ENCODE results near the gene STK32A.
"Not testable (repeated sequence)": the region's sequence is repeated elsewhere in the genome, so short reads cannot be mapped to it uniquely, and the experiment has no call there.

The STK32A gene

GRCh38 chr5:147360816-147361215 lies 126.0 kb downstream of the STK32A start:
- Histone ChIP-seq H3K27ac (ENCODE audit: low read depth, low read length) (no peak overlapping the region), H3K27me3 (ENCODE audit: control insufficient read depth in 5 of 5, insufficient read depth in 4 of 5, low read length in 5 of 5) (no peaks in the 10 kb centered on the region), H3K4me3 (ENCODE audit: low read depth in 1 of 5, low read length in 5 of 5) (no peak overlapping the region), H3K36me3 (ENCODE audit: control insufficient read depth in 5 of 5, insufficient read depth in 5 of 5, low read length in 5 of 5) (no peaks in the 10 kb centered on the region), H3K9me3 (ENCODE audit: control insufficient read depth in 5 of 5, low read length in 5 of 5) (peaks cover 0 to 4% (median 0%) of the 10 kb centered on the region in 5 donors), H3K4me1 (ENCODE audit: control insufficient read depth in 5 of 5, insufficient read depth in 5 of 5, low read length in 5 of 5) (no peaks in the 10 kb centered on the region), H3K9ac (ENCODE audit: low read length in 5 of 5) (no peak overlapping the region)

- H3K4me1 ChIP-seq (ENCODE audit: control insufficient read depth in 5 of 5, insufficient read depth in 5 of 5, low read length in 5 of 5): peaks cover 0 to 5% (median 0%) of the 10 kb centered on the region in 5 donors
- no peaks in the 10 kb centered on the region for H3K36me3 ChIP-seq (ENCODE audit: control insufficient read depth in 5 of 5, insufficient read depth in 5 of 5, low read length in 5 of 5)
- H3K27ac ChIP-seq (ENCODE audit: low read depth, low read length): no peak overlapping the region
- H3K4me3 ChIP-seq (ENCODE audit: low read depth in 1 of 5, low read length in 5 of 5): no peak overlapping the region
- H3K9me3 ChIP-seq (ENCODE audit: control insufficient read depth in 5 of 5, low read length in 5 of 5): peaks cover 0 to 4% (median 0%) of the 10 kb centered on the region in 5 donors
- no peak overlapping the region for H3K9ac ChIP-seq (ENCODE audit: low read length in 5 of 5)
- no peaks in the 10 kb centered on the region for H3K27me3 ChIP-seq (ENCODE audit: control insufficient read depth in 5 of 5, insufficient read depth in 4 of 5, low read length in 5 of 5)
These were observed 126.8 kb downstream of the STK32A start for GRCh38 chr5:147361441-147362175.

- H3K4me3 ChIP-seq (ENCODE audit: low read depth in 1 of 5, low read length in 5 of 5); H3K9ac ChIP-seq (ENCODE audit: low read length in 5 of 5); H3K27ac ChIP-seq (ENCODE audit: low read depth, low read length); H3K36me3 ChIP-seq (ENCODE audit: control insufficient read depth in 5 of 5, insufficient read depth in 5 of 5, low read length in 5 of 5); H3K4me1 ChIP-seq (ENCODE audit: control insufficient read depth in 5 of 5, insufficient read depth in 5 of 5, low read length in 5 of 5); H3K9me3 ChIP-seq (ENCODE audit: control insufficient read depth in 5 of 5, low read length in 5 of 5); H3K27me3 ChIP-seq (ENCODE audit: control insufficient read depth in 5 of 5, insufficient read depth in 4 of 5, low read length in 5 of 5): not testable (repeated sequence)
These were observed 132.6 kb downstream of the STK32A start for GRCh38 chr5:147367381-147367780.

- Histone ChIP-seq H3K36me3 (ENCODE audit: control insufficient read depth in 5 of 5, insufficient read depth in 5 of 5, low read length in 5 of 5) (peaks cover 0 to 3% (median 0%) of the 10 kb centered on the region in 5 donors), H3K27ac (ENCODE audit: low read depth, low read length) (no peak overlapping the region), H3K9ac (ENCODE audit: low read length in 5 of 5) (no peak overlapping the region), H3K27me3 (ENCODE audit: control insufficient read depth in 5 of 5, insufficient read depth in 4 of 5, low read length in 5 of 5) (no peaks in the 10 kb centered on the region), H3K4me3 (ENCODE audit: low read depth in 1 of 5, low read length in 5 of 5) (no peak overlapping the region), H3K9me3 (ENCODE audit: control insufficient read depth in 5 of 5, low read length in 5 of 5) (no peaks in the 10 kb centered on the region), H3K4me1 (ENCODE audit: control insufficient read depth in 5 of 5, insufficient read depth in 5 of 5, low read length in 5 of 5) (peaks cover 0 to 5% (median 0%) of the 10 kb centered on the region in 5 donors)
These were observed 135.0 kb downstream of the STK32A start for GRCh38 chr5:147369742-147370374.

- peaks cover 0 to 3% (median 0%) of the 10 kb centered on the region in 5 donors for H3K36me3 ChIP-seq (ENCODE audit: control insufficient read depth in 5 of 5, insufficient read depth in 5 of 5, low read length in 5 of 5)
- no peak overlapping the region for H3K9ac ChIP-seq (ENCODE audit: low read length in 5 of 5)
- H3K27me3 ChIP-seq (ENCODE audit: control insufficient read depth in 5 of 5, insufficient read depth in 4 of 5, low read length in 5 of 5): no peaks in the 10 kb centered on the region
- no peak overlapping the region for H3K4me3 ChIP-seq (ENCODE audit: low read depth in 1 of 5, low read length in 5 of 5)
- H3K9me3 ChIP-seq (ENCODE audit: control insufficient read depth in 5 of 5, low read length in 5 of 5): no peaks in the 10 kb centered on the region
- no peak overlapping the region for H3K27ac ChIP-seq (ENCODE audit: low read depth, low read length)
- H3K4me1 ChIP-seq (ENCODE audit: control insufficient read depth in 5 of 5, insufficient read depth in 5 of 5, low read length in 5 of 5): peaks cover 0 to under 1% (median 0%) of the 10 kb centered on the region in 5 donors
These were observed 136.5 kb downstream of the STK32A start for GRCh38 chr5:147371290-147371689.

GRCh38 chr5:147372191-147372590 lies 137.4 kb downstream of the STK32A start:
- Histone ChIP-seq H3K9me3 (ENCODE audit: control insufficient read depth in 5 of 5, low read length in 5 of 5) (no peaks in the 10 kb centered on the region), H3K27me3 (ENCODE audit: control insufficient read depth in 5 of 5, insufficient read depth in 4 of 5, low read length in 5 of 5) (no peaks in the 10 kb centered on the region), H3K4me3 (ENCODE audit: low read depth in 1 of 5, low read length in 5 of 5) (no peak overlapping the region), H3K27ac (ENCODE audit: low read depth, low read length) (no peak overlapping the region), H3K4me1 (ENCODE audit: control insufficient read depth in 5 of 5, insufficient read depth in 5 of 5, low read length in 5 of 5) (no peaks in the 10 kb centered on the region), H3K9ac (ENCODE audit: low read length in 5 of 5) (no peak overlapping the region), H3K36me3 (ENCODE audit: control insufficient read depth in 5 of 5, insufficient read depth in 5 of 5, low read length in 5 of 5) (peaks cover 0 to 3% (median 0%) of the 10 kb centered on the region in 5 donors)

- Histone ChIP-seq H3K27me3 (ENCODE audit: control insufficient read depth in 5 of 5, insufficient read depth in 4 of 5, low read length in 5 of 5) (no peaks in the 10 kb centered on the region), H3K4me3 (ENCODE audit: low read depth in 1 of 5, low read length in 5 of 5) (no peak overlapping the region), H3K9ac (ENCODE audit: low read length in 5 of 5) (no peak overlapping the region), H3K9me3 (ENCODE audit: control insufficient read depth in 5 of 5, low read length in 5 of 5) (peaks cover 0 to 3% (median under 1%) of the 10 kb centered on the region in 5 donors), H3K4me1 (ENCODE audit: control insufficient read depth in 5 of 5, insufficient read depth in 5 of 5, low read length in 5 of 5) (no peaks in the 10 kb centered on the region), H3K27ac (ENCODE audit: low read depth, low read length) (no peak overlapping the region), H3K36me3 (ENCODE audit: control insufficient read depth in 5 of 5, insufficient read depth in 5 of 5, low read length in 5 of 5) (peaks cover 0 to 3% (median 0%) of the 10 kb centered on the region in 5 donors)
These were observed 138.5 kb downstream of the STK32A start for GRCh38 chr5:147373328-147373727.

- H3K4me3 ChIP-seq (ENCODE audit: low read depth in 1 of 5, low read length in 5 of 5): no peak overlapping the region
- H3K4me1 ChIP-seq (ENCODE audit: control insufficient read depth in 5 of 5, insufficient read depth in 5 of 5, low read length in 5 of 5): no peaks in the 10 kb centered on the region
- no peak overlapping the region for H3K27ac ChIP-seq (ENCODE audit: low read depth, low read length)
- H3K9me3 ChIP-seq (ENCODE audit: control insufficient read depth in 5 of 5, low read length in 5 of 5): peaks cover 0 to 5% (median 3%) of the 10 kb centered on the region in 5 donors
- peaks cover 0 to 3% (median 0%) of the 10 kb centered on the region in 5 donors for H3K36me3 ChIP-seq (ENCODE audit: control insufficient read depth in 5 of 5, insufficient read depth in 5 of 5, low read length in 5 of 5)
- H3K27me3 ChIP-seq (ENCODE audit: control insufficient read depth in 5 of 5, insufficient read depth in 4 of 5, low read length in 5 of 5): no peaks in the 10 kb centered on the region
- H3K9ac ChIP-seq (ENCODE audit: low read length in 5 of 5): no peak overlapping the region
These were observed 140.3 kb downstream of the STK32A start for GRCh38 chr5:147375151-147375550.

GRCh38 chr5:147377682-147378081 lies 142.9 kb downstream of the STK32A start:
- peaks cover 0 to 6% (median 0%) of the 10 kb centered on the region in 5 donors for H3K4me1 ChIP-seq (ENCODE audit: control insufficient read depth in 5 of 5, insufficient read depth in 5 of 5, low read length in 5 of 5)
- H3K9ac ChIP-seq (ENCODE audit: low read length in 5 of 5): no peak overlapping the region
- H3K9me3 ChIP-seq (ENCODE audit: control insufficient read depth in 5 of 5, low read length in 5 of 5): peaks cover 0 to 5% (median 3%) of the 10 kb centered on the region in 5 donors
- H3K36me3 ChIP-seq (ENCODE audit: control insufficient read depth in 5 of 5, insufficient read depth in 5 of 5, low read length in 5 of 5): peaks cover 0 to 3% (median 0%) of the 10 kb centered on the region in 5 donors
- no peak overlapping the region for H3K27ac ChIP-seq (ENCODE audit: low read depth, low read length)
- H3K27me3 ChIP-seq (ENCODE audit: control insufficient read depth in 5 of 5, insufficient read depth in 4 of 5, low read length in 5 of 5): no peaks in the 10 kb centered on the region
- H3K4me3 ChIP-seq (ENCODE audit: low read depth in 1 of 5, low read length in 5 of 5): no peak overlapping the region

- H3K27ac ChIP-seq (ENCODE audit: low read depth, low read length): no peak overlapping the region
- H3K36me3 ChIP-seq (ENCODE audit: control insufficient read depth in 5 of 5, insufficient read depth in 5 of 5, low read length in 5 of 5): no peaks in the 10 kb centered on the region
- no peaks in the 10 kb centered on the region for H3K27me3 ChIP-seq (ENCODE audit: control insufficient read depth in 5 of 5, insufficient read depth in 4 of 5, low read length in 5 of 5)
- peaks cover 0 to 5% (median 3%) of the 10 kb centered on the region in 5 donors for H3K9me3 ChIP-seq (ENCODE audit: control insufficient read depth in 5 of 5, low read length in 5 of 5)
- H3K4me1 ChIP-seq (ENCODE audit: control insufficient read depth in 5 of 5, insufficient read depth in 5 of 5, low read length in 5 of 5): peaks cover 0 to 10% (median 0%) of the 10 kb centered on the region in 5 donors
- no peak overlapping the region for H3K9ac ChIP-seq (ENCODE audit: low read length in 5 of 5)
- no peak overlapping the region for H3K4me3 ChIP-seq (ENCODE audit: low read depth in 1 of 5, low read length in 5 of 5)
These were observed 146.7 kb downstream of the STK32A start for GRCh38 chr5:147381555-147381954.

Measured in subcutaneous abdominal adipose tissue (tissue), 5 donors.